ENCODE results near the gene UEVLD. TPM values are rescaled to one million over a fixed set of nuclear protein-coding genes. Genes with fewer than 3 reads are reported as not detected.
"Not testable (repeated sequence)": the region's sequence is repeated elsewhere in the genome, so short reads cannot be mapped to it uniquely, and the experiment has no call there.

Gene UEVLD
- total RNA-seq, 1 donor from 2014 or later: 36.7 TPM

DNA sequence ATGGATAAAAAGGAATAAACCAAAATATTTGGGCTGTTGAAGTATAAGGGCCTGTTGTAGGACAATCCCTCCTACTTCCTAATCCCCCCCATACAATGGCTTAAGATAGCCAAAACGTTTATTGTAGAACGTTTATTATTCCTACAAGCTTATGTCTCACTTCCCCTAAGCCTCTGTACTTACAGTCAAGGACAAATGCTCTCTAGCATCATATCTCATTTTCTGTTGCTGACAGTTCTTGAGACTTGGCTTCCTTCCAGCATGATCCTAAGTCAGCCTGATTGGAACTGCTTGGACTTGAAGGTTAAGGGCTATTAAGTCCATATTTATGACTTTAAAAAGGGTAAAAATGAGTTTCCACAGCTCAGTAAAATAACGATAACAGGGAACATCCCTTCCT is 19.8 kb upstream of the UEVLD start:
- H3K4me3 ChIP-seq (ENCODE audit: low read depth, low read length): no peak overlapping the region
- TF ChIP-seq, protein P1, sequence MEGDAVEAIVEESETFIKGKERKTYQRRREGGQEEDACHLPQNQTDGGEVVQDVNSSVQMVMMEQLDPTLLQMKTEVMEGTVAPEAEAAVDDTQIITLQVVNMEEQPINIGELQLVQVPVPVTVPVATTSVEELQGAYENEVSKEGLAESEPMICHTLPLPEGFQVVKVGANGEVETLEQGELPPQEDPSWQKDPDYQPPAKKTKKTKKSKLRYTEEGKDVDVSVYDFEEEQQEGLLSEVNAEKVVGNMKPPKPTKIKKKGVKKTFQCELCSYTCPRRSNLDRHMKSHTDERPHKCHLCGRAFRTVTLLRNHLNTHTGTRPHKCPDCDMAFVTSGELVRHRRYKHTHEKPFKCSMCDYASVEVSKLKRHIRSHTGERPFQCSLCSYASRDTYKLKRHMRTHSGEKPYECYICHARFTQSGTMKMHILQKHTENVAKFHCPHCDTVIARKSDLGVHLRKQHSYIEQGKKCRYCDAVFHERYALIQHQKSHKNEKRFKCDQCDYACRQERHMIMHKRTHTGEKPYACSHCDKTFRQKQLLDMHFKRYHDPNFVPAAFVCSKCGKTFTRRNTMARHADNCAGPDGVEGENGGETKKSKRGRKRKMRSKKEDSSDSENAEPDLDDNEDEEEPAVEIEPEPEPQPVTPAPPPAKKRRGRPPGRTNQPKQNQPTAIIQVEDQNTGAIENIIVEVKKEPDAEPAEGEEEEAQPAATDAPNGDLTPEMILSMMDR (conservative IDR thresholded peaks at IDR 0.05; ENCODE audit: low read depth, low read length): no peak
- no peak for DNase-seq (ENCODE audit: low read depth)

DNA sequence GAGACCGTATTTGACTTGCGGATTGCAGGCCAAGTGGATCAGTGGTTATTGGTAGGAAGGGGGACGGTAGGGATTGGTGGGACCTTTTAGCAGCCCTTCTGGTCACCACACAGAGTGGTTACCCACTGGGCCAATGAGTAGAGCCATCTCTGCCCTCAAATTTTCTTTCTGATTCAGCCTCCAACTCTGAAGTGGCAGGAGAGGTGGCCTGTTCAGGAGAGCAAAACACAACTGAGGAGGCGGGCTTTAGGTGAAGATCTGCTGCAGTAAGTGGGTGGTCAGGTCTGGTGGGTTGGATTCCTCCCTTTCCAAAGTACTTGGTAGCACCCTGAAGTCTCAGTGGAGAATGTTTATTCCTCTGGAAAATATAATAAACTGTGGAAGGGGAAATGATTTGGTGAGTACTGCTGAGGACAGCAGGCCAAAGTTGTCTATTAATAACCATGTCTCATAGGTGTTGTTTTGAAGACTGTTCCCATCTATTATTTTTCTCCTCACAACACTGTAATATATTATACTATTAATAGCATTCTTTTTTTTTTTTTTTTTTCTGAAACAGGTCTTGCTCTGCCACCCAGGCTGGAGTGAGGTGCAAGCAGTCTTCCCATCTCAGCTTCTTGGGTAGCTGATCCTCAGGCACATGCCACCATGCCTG is 12.5 kb upstream of the UEVLD start:
- TF ChIP-seq, protein P1 (conservative IDR thresholded peaks at IDR 0.05; ENCODE audit: low read depth, low read length): no peak
- no peak overlapping the region for H3K4me3 ChIP-seq (ENCODE audit: low read depth, low read length)
- no peak for DNase-seq (ENCODE audit: low read depth)

DNA sequence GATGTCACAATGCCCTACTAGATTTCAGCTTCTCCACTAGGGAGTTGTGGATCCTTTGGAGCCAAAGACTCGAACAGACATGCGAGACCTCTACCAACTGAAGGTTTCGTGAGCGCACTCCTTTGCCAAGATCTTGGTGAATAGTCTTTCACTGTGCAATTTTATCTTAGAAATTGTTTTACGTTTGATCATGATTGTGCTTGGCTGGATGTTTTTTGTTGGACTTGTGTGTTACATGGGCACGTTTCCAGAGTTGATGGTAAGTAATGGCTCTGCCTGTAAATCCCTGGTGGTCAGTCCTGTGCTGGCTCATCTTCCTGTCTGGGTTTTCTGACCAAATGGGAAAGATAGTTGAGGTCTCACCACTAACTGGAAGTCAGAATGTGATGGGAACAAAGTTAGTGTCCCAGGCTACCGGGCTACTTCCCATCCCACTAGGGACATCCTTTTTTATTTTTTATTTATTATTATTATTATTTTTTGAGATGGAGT is 11.3 kb upstream of the UEVLD start, which contains the start of gene MISFA:
MISFA (plus strand) TSS at position 51 of the 492 bp plus-strand sequence; CDS start at position 191, 140 bp downstream.
- no peak for DNase-seq (ENCODE audit: low read depth)
- no peak within 1 kb of the TSS for H3K4me3 ChIP-seq (ENCODE audit: low read depth, low read length)
- TF ChIP-seq, protein P1 (conservative IDR thresholded peaks at IDR 0.05; ENCODE audit: low read depth, low read length): no peak

DNA sequence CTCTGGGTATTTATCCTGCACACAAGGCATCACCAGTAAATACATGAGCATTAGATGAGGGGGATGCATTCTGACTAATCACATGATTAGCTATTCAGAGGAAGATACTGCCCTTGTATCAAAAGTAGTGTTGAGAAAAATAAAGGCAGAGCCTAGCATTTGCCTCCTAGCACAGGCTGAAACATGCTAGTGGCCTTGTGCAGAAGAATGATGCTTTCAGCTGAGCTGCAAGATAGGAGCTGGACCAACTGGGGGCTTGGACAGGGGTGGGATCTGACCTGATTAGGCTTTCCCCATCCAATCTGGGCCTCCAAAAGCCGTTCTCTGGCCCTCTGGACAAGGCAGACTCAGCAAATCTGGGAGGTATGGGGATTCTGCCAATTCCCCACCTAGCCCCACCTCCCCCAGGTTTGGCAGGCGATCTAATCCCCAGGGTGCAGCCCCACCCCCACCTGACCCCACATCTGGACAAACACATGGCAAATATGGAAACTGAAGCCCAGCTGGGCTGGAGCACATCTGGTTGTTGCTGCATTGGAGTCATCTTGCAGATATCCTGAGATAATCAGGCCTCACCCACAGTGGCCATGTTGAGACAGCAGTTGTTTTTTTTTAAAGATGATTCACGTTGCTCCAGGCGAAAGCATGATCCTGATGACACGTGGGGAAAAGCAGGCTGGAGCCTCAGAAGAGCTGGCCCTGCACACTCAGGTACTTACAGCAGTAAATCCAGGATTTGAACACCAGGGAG is 6.6 kb upstream of the UEVLD start:
- no peak for DNase-seq (ENCODE audit: low read depth)
- no peak overlapping the region for H3K4me3 ChIP-seq (ENCODE audit: low read depth, low read length)
- TF ChIP-seq, protein P1 (conservative IDR thresholded peaks at IDR 0.05; ENCODE audit: low read depth, low read length): no peak

DNA sequence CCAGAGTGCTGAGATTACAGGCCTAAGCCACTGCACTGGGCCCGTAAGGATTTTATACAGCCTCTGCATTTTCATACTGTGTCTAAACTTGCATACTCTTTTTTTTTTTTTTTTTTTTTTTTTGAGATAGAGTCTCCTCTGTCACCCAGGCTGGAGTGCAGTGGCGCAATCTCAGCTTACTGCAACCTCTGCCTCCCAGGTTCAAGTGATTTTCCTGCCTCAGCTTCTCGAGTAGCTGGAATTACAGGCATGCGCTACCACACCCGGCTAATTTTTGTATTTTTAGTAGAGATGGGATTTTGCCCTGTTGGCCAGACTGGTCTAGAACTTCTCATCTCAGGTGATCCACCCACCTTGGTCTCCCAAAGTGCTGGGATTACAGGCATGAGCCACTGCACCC is 5.6 kb upstream of the UEVLD start:
- not testable (repeated sequence) for DNase-seq (ENCODE audit: low read depth); H3K4me3 ChIP-seq (ENCODE audit: low read depth, low read length)

DNA sequence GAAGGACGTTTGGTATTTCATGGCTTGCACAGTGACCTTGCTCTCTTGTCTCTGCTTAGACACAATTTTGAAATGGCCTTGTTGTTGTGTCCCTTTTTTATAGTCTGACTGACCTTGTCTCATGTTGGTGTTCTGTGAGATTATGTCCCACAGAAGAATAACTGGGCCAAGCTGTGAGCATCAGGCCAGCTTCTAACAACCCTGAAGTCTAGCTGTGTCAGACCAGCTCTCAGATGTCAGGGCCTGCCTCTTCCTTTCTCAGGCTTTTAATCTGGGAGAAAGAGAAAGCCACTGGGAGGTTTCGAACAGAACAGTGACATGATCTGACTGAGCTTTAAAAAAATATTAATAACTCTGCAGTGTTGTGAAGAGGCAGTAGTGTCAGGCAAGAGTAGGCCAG is 2.0 kb upstream of the UEVLD start:
- DNase-seq (ENCODE audit: low read depth): no peak
- TF ChIP-seq, protein P1 (conservative IDR thresholded peaks at IDR 0.05; ENCODE audit: low read depth, low read length): no peak
- H3K4me3 ChIP-seq (ENCODE audit: low read depth, low read length): no peak overlapping the region

DNA sequence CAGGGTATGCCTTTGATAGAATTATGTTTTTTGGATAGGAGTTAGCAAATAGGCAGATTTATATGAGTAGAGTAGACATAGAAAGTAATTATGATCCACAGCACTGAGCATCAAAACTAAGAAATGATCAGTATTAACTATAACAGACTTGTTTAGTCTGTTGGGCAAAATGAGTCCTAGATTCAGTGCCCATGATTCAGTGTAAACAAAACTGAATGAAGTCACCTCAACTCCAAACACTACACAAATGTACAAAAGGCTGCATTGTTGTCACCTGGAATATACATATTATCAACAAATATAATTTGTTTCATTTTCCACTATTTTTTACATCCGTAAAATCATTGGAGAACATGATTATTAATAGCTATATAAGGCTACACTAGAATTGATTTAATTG is 6.7 kb downstream of the UEVLD start:
- TF ChIP-seq, protein P1 (conservative IDR thresholded peaks at IDR 0.05; ENCODE audit: low read depth, low read length): no peak
- no peak for DNase-seq (ENCODE audit: low read depth)
- H3K4me3 ChIP-seq (ENCODE audit: low read depth, low read length): no peak overlapping the region
